Midbrain (tissue), 1 donor: ENCODE results near the gene NAA15.
"Not testable (repeated sequence)": the region's sequence is repeated elsewhere in the genome, so short reads cannot be mapped to it uniquely, and the experiment has no call there.

Experiments used
- DNase-seq: peaks from one replicate; lab custom pipeline; 2025; lab: John Stamatoyannopoulos, UW

NAA15 gene

GRCh38 chr4:139451997-139452396 is 150.7 kb downstream of the NAA15 start:
- no peak for DNase-seq

GRCh38 chr4:139453041-139453370 is 151.7 kb downstream of the NAA15 start:
- DNase-seq, result no peak

GRCh38 chr4:139453371-139454110 is 152.2 kb downstream of the NAA15 start:
- peak; percentile 89 for DNase-seq

- no peak for DNase-seq
Observed at GRCh38 chr4:139454111-139455045, 153.1 kb downstream of the NAA15 start, which contains the start of gene RAB33B. RAB33B (plus strand) TSS chr4:139454121; CDS start chr4:139454196, 75 bp downstream.

GRCh38 chr4:139455126-139455538 is 153.8 kb downstream of the NAA15 start:
- no peak for DNase-seq

- DNase-seq, result no peak
Observed at GRCh38 chr4:139457318-139457717, 156.0 kb downstream of the NAA15 start.

GRCh38 chr4:139458543-139458942 is 157.2 kb downstream of the NAA15 start:
- DNase-seq, result no peak

GRCh38 chr4:139458999-139459398 is 157.7 kb downstream of the NAA15 start:
- DNase-seq, result no peak

- no peak for DNase-seq
Observed at GRCh38 chr4:139460565-139460964, 159.3 kb downstream of the NAA15 start.

- DNase-seq, result no peak
Observed at GRCh38 chr4:139461022-139461628, 159.8 kb downstream of the NAA15 start.

- DNase-seq, result not testable (repeated sequence)
Observed at GRCh38 chr4:139464512-139464911, 163.2 kb downstream of the NAA15 start.

GRCh38 chr4:139465922-139466321 is 164.6 kb downstream of the NAA15 start:
- DNase-seq, result no peak

- not testable (repeated sequence) for DNase-seq
Observed at GRCh38 chr4:139468756-139469155, 167.5 kb downstream of the NAA15 start.

- no peak for DNase-seq
Observed at GRCh38 chr4:139469216-139469615, 167.9 kb downstream of the NAA15 start.
